Cardiac septum (tissue), 1 donor: ENCODE measurements around the gene MAST4. TPM values are rescaled to one million over a fixed set of nuclear protein-coding genes. Genes with fewer than 3 reads are reported as not detected.

Source experiments
- DNase-seq: peaks from one replicate; pipeline ENCODE4 v3.0.0-alpha.2; 2020; ENCODE audit warnings: low spot score
- intact Hi-C: fragments of 100-400 bp; cut with DNase I; formaldehyde crosslinking; loops from one replicate; pipeline ENCODE4 v1.14.0; 2022
- total RNA-seq: library from RNA; stranded (reverse); fragmentation: NEBNext Ultra II Directional; extraction: Animal tissue kit (Norgen Biotek cat#: 25700); gene quantifications from one replicate; pipeline ENCODE4 v1.2.1, GENCODE V29; 2021
- donor health status: DM: no; HTN: no; CAD: no.

The MAST4 gene
- total RNA-seq, 1 donor from 2014 or later = 91.4 TPM

- intact Hi-C loops = no loop called here
- no peak for DNase-seq
Measured at GRCh38 chr5:67052034-67052433, 455.8 kb downstream of the MAST4 start.

- no peak for DNase-seq
- intact Hi-C loops = no loop called here
Measured at GRCh38 chr5:67053229-67053628, 457.0 kb downstream of the MAST4 start.

GRCh38 chr5:67058998-67059743 is 463.0 kb downstream of the MAST4 start:
- intact Hi-C loops = no loop called here
- DNase-seq = no peak

GRCh38 chr5:67059744-67060490 is 463.7 kb downstream of the MAST4 start:
- intact Hi-C loops = loop anchor here (5.0 kb wide), 2 partner anchors 37 to 53 kb away; no protein-coding TSS in a partner anchor
- no peak for DNase-seq

GRCh38 chr5:67061511-67061910 is 465.3 kb downstream of the MAST4 start:
- intact Hi-C loops = loop anchor here (5.0 kb wide), 2 partner anchors 36 to 54 kb away; no protein-coding TSS in a partner anchor
- no peak for DNase-seq

- intact Hi-C loops = loop anchor here (5.0 kb wide), 2 partner anchors 34 to 56 kb away; no protein-coding TSS in a partner anchor
- DNase-seq = no peak
Measured at GRCh38 chr5:67063055-67063454, 466.9 kb downstream of the MAST4 start.

- intact Hi-C loops = loop anchor here (5.0 kb wide), 2 partner anchors 34 to 56 kb away; no protein-coding TSS in a partner anchor
Measured at GRCh38 chr5:67063791-67064190, 467.6 kb downstream of the MAST4 start.

GRCh38 chr5:67065237-67065636 is 469.0 kb downstream of the MAST4 start:
- intact Hi-C loops = no loop called here
- DNase-seq = no peak

More at GRCh38 chr5:67063791-67064190, 467.6 kb downstream of the MAST4 start:
- no peak for DNase-seq

GRCh38 chr5:67065696-67066095 is 469.5 kb downstream of the MAST4 start:
- DNase-seq = no peak
- intact Hi-C loops = no loop called here

- intact Hi-C loops = no loop called here
Measured at GRCh38 chr5:67066815-67067214, 470.6 kb downstream of the MAST4 start.

GRCh38 chr5:67073045-67073680 is 477.0 kb downstream of the MAST4 start:
- no peak for DNase-seq
- intact Hi-C loops = no loop called here

More at GRCh38 chr5:67066815-67067214, 470.6 kb downstream of the MAST4 start:
- no peak for DNase-seq

- intact Hi-C loops = no loop called here
- DNase-seq = no peak
Measured at GRCh38 chr5:67077296-67077695, 481.1 kb downstream of the MAST4 start.

GRCh38 chr5:67081261-67081660 is 485.1 kb downstream of the MAST4 start:
- no peak for DNase-seq
- intact Hi-C loops = no loop called here

GRCh38 chr5:67082941-67083340 is 486.7 kb downstream of the MAST4 start:
- intact Hi-C loops = no loop called here
- no peak for DNase-seq

- DNase-seq = no peak
- intact Hi-C loops = no loop called here
Measured at GRCh38 chr5:67085616-67086015, 489.4 kb downstream of the MAST4 start.

- no peak for DNase-seq
- intact Hi-C loops = no loop called here
Measured at GRCh38 chr5:67089200-67089725, 493.1 kb downstream of the MAST4 start.

GRCh38 chr5:67090040-67090439 is 493.8 kb downstream of the MAST4 start:
- no peak for DNase-seq
- intact Hi-C loops = no loop called here

GRCh38 chr5:67090593-67090992 is 494.4 kb downstream of the MAST4 start:
- intact Hi-C loops = no loop called here
- no peak for DNase-seq

- intact Hi-C loops = no loop called here
- DNase-seq = no peak
Measured at GRCh38 chr5:67092535-67092934, 496.3 kb downstream of the MAST4 start.

- intact Hi-C loops = no loop called here
- DNase-seq = no peak
Measured at GRCh38 chr5:67093279-67093678, 497.1 kb downstream of the MAST4 start.
